ENCODE data around the gene MYDGF.

The MYDGF gene

GRCh38 chr19:4640247-4641000, 29.7 kb downstream of the MYDGF start:
- no peak for DNase-seq (ENCODE audit: low read depth)

GRCh38 chr19:4639531-4640246, 30.5 kb downstream of the MYDGF start:
- DNase-seq (ENCODE audit: low read depth) = no peak

GRCh38 chr19:4638828-4639530, 31.2 kb downstream of the MYDGF start, which contains the start of gene TNFAIP8L1:
Gene TNFAIP8L1, plus strand, starts transcription at chr19:4639516. Its CDS starts 12,354 bp downstream, at chr19:4651870.
- DNase-seq (ENCODE audit: low read depth) = peak; percentile 99

GRCh38 chr19:4638317-4638716, 31.8 kb downstream of the MYDGF start:
- DNase-seq (ENCODE audit: low read depth) = no peak

- DNase-seq (ENCODE audit: low read depth) = no peak
These were observed 33.4 kb downstream of the MYDGF start for GRCh38 chr19:4636761-4637160.

DNA sequence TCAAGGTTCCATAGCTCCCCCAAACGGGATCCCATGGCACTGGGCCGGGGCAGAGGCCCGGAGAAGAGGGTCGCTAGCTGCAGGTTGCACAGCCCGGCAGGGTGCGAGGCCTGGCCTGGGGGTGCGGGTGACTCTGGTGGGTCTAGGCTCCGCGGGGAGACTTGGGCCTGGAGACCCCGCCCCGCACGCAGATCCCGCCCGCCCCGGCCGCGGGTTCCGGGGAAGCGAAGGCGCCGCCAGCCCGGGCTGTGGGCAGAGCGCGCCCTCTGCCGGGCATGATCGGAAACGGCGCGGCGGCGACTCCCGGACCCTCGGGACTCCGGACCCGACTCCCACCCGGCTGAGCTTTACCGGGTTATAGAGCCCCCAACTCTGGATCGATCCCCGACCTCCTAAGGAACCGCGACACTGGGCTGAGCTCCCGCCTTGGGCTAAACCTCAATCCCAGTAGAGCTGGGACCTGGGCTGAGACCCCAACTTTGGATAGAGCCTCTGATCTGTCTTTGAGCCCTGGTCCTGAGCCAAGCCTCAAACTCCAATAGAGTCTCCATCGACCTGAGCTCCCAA, 33.9 kb downstream of the MYDGF start:
- DNase-seq (ENCODE audit: low read depth) = peak; percentile 52

DNA sequence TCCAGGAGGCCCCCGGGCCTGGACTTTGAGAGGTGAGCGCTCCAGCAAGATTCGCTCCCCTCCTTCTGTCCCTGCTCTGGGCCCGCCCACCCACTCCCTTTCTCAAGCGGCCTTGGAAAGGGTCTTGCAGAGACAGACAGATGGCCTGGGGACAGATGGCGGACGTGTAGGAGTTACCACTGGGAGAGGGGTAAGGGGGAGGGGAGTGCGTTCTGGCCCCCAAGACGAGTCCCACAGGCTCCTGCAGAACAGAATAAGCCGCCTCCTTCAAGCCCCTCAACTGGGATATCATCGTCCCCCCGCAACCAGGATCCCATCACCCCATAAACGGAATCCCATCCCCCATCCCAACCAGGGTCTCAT, 34.4 kb downstream of the MYDGF start:
- DNase-seq (ENCODE audit: low read depth) = no peak

DNA sequence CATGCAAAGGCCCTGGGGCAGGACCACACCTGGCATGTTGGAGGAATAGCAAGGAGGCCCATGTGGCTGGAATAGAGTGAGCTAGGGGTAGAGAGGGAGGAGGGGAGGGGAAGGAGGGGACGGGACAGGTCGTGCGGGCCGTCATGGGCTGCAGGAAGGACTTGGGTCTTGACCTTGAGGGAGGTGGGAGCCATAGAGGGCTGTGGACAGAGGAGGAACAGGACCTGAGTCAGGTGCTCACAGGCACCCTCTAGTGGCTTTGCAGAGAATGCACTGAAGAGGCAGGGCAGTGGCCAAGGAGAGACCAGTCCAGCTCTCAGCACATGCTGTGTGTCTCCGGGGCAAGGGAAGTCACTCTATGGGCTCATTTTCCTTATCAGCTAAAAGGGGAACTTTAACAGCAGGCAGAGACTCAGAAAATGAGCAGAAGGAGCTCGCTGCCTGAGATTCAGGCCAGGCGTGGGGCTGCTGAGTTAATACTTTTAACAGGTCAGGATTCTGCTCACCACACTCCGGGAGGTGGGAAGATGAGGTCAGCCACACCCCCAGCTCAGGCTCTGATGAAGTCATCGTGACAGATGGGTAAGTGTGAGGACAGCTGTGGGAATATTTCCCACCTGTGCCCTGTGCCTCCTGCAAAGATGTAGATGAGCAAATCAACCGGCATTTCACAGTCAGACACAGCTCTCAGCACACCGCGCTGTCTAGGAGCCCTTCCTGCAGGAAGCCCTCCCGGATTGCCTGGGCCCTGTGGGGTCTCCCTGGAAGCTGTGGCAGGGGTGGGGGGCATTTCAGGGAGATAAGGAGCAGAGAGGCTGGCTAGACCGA, 36.8 kb downstream of the MYDGF start:
- DNase-seq (ENCODE audit: low read depth) = no peak

DNA sequence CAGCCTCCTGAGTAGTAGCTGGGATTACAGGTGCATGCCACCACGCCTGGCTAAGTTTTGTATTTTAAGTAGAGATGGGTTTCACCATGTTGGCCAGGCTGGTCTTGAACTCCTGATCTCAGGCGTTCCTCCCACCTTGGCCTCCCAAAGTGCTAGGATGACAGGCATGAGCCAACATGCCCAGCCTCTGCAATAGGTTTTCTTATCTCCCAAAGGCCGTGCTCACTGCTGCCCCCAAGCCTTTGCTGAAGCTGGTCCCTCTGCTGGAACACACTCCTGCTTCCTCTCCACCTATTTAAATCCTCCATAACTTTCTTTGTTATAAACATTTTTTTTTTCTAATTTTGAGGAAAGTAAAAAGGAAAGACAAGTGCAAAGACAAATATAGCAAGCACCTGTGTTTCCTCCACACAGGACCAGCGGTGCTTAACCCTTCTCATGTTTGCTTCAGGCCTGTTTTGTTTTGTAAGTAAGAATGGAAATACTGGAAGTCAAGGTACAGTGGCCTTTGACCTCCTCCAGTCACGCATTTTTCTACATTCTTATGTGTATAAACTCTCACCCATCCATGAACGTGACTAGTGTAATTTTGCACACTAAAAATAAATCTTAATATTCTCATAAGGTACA, 45.3 kb downstream of the MYDGF start:
- no peak for DNase-seq (ENCODE audit: low read depth)

DNA sequence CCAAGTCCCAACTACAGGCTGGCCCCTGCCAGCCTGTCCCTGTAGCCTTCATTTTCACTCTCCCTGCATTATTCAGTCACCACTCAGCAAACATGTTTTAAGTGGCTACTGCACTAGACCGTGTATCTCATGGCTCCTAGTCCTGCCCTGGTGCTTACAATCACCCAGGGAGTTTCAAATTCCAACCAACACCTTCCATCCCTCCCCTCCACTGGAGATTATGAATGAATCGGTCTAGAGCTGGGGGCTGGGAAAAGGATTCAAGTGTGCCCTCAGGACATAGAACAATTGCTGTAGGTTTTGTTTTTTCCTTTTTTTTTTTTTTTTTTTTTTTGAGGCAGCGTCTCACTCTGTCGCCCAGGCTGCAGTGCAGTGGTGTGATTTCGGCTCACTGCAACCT, 45.8 kb downstream of the MYDGF start:
- DNase-seq (ENCODE audit: low read depth) = no peak

- DNase-seq (ENCODE audit: low read depth) = no peak
These were observed 47.3 kb downstream of the MYDGF start for GRCh38 chr19:4622695-4623421.

DNA sequence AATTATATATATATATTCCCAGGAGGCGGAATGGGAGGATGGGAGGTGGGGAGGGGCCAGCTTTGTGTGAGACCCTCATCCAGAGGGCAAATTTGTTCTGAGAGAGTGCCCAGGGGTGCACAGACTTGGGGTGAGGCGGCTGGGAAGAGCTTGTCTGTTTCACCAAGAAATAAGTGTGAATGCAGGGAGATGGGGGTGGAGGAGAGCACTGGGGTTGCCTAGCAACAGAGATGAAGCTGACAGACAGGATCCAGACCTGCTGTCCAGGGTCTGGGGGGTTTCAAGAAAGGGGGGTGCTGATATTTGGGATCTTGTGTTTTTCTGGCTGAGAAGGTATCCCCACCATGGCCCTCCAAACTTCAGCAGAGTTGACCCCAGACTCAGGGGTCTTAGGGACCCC, 49.5 kb downstream of the MYDGF start:
- no peak for DNase-seq (ENCODE audit: low read depth)

DNA sequence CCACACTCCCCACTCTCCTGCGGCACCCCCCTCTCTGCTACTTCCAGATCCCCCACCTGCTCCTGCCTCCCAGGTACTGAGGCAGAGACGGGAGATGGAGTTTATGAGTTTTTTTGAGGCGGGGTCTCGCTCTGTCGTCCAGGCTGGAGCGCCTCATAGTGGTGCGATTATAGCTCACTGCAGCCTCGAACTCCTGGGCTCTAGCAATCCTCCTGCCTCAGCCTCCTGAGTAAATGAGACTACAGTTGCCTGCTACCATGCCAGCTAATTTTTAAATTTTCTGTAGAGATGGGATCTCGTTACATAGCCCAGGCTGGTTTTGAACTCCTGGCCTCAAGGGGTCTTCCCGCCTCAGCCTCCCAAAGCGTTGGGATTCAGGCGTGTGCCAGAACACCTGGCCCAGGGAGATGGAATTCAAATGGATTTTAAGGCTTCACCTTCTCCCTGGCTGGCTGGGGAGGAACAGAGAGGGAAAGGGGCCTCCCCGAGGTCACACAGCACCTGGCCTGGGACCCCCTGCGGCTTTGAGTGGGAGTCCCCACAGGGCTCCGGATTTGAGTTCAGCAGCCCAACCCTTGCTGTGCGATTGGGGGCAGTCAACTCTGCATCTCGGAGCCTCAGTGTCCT, 50.4 kb downstream of the MYDGF start:
- no peak for DNase-seq (ENCODE audit: low read depth)

GRCh38 chr19:4618019-4618418, 52.1 kb downstream of the MYDGF start:
- DNase-seq (ENCODE audit: low read depth) = no peak

DNA sequence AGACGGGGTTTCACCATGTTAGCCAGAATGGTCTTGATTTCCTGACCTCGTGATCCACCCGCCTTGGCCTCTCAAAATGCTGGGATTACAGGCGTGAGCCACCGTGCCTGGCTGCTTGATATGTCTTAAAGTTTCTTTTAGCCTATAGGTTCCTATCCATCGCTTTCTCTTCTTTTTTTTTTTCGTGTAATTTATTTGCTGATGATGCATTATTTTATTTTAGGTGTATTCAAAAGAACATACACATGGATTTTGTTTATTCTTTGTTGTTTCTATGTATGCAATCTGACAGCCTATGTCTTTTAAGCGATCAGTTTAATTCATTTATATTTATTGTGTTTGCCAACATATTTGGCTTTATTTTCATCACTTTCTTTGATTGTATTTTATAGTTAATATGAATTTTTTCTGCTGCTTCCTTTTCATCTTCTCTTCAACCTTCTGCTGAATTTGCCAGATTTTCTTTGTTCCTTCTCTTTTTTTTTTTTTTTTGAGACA, 56.8 kb downstream of the MYDGF start:
- DNase-seq (ENCODE audit: low read depth) = no peak

- no peak for DNase-seq (ENCODE audit: low read depth)
These were observed 60.1 kb downstream of the MYDGF start for GRCh38 chr19:4609878-4610511.

All from stimulated activated CD8-positive, alpha-beta memory T cell treated with anti-CD3 and anti-CD28 coated beads, Interleukin-7, amount 100 ng/mL, for 24 hours (primary cell).